ENCODE measurements around the gene DNAH9. TPM values are rescaled to one million over a fixed set of nuclear protein-coding genes. Genes with fewer than 3 reads are reported as not detected.

Gene DNAH9
- total RNA-seq, 1 donor from 2014 or later: 1.9 TPM

GRCh38 chr17:11589716-11590115, 8.6 kb upstream of the DNAH9 start:
- no peak for DNase-seq (ENCODE audit: low spot score)

- no peak for DNase-seq (ENCODE audit: low spot score)
Observed at GRCh38 chr17:11601661-11602060, 3.4 kb downstream of the DNAH9 start.

- peak; percentile 96 for DNase-seq (ENCODE audit: low spot score)
Observed at GRCh38 chr17:11608396-11608795, 10.1 kb downstream of the DNAH9 start.

- no peak for DNase-seq (ENCODE audit: low spot score)
Observed at GRCh38 chr17:11610999-11611566, 12.8 kb downstream of the DNAH9 start.

GRCh38 chr17:11612956-11613355, 14.7 kb downstream of the DNAH9 start:
- DNase-seq (ENCODE audit: low spot score): no peak

GRCh38 chr17:11618861-11619566, 20.7 kb downstream of the DNAH9 start:
- DNase-seq (ENCODE audit: low spot score): no peak

GRCh38 chr17:11622492-11622891, 24.2 kb downstream of the DNAH9 start:
- DNase-seq (ENCODE audit: low spot score): no peak

GRCh38 chr17:11624976-11625375, 26.7 kb downstream of the DNAH9 start:
- no peak for DNase-seq (ENCODE audit: low spot score)

GRCh38 chr17:11625878-11626277, 27.6 kb downstream of the DNAH9 start:
- no peak for DNase-seq (ENCODE audit: low spot score)

GRCh38 chr17:11627301-11627940, 29.2 kb downstream of the DNAH9 start:
- no peak for DNase-seq (ENCODE audit: low spot score)

GRCh38 chr17:11628374-11628773, 30.1 kb downstream of the DNAH9 start:
- DNase-seq (ENCODE audit: low spot score): no peak

GRCh38 chr17:11628831-11629230, 30.6 kb downstream of the DNAH9 start:
- DNase-seq (ENCODE audit: low spot score): no peak

GRCh38 chr17:11636771-11637170, 38.5 kb downstream of the DNAH9 start:
- no peak for DNase-seq (ENCODE audit: low spot score)

GRCh38 chr17:11637796-11638195, 39.5 kb downstream of the DNAH9 start:
- DNase-seq (ENCODE audit: low spot score): no peak

- DNase-seq (ENCODE audit: low spot score): no peak
Observed at GRCh38 chr17:11638700-11639265, 40.5 kb downstream of the DNAH9 start.

GRCh38 chr17:11639736-11640462, 41.6 kb downstream of the DNAH9 start:
- no peak for DNase-seq (ENCODE audit: low spot score)

- peak; percentile 47 for DNase-seq (ENCODE audit: low spot score)
Observed at GRCh38 chr17:11640463-11640814, 42.2 kb downstream of the DNAH9 start.

GRCh38 chr17:11641521-11642275, 43.4 kb downstream of the DNAH9 start:
- DNase-seq (ENCODE audit: low spot score): no peak

- DNase-seq (ENCODE audit: low spot score): peak; percentile 89
Observed at GRCh38 chr17:11642655-11643054, 44.4 kb downstream of the DNAH9 start.

- DNase-seq (ENCODE audit: low spot score): no peak
Observed at GRCh38 chr17:11643851-11644250, 45.6 kb downstream of the DNAH9 start.

All from umbilical cord (tissue), 2 donors.